ENCODE data around the gene PPP1R1B. TPM values are rescaled to one million over a fixed set of nuclear protein-coding genes. Genes with fewer than 3 reads are reported as not detected.
A peak's percentile ranks its signal among the peaks of the same experiment; 100 is the strongest.

The PPP1R1B gene
- total RNA-seq, 1 experiment from 2014 or later = not detected

DNA sequence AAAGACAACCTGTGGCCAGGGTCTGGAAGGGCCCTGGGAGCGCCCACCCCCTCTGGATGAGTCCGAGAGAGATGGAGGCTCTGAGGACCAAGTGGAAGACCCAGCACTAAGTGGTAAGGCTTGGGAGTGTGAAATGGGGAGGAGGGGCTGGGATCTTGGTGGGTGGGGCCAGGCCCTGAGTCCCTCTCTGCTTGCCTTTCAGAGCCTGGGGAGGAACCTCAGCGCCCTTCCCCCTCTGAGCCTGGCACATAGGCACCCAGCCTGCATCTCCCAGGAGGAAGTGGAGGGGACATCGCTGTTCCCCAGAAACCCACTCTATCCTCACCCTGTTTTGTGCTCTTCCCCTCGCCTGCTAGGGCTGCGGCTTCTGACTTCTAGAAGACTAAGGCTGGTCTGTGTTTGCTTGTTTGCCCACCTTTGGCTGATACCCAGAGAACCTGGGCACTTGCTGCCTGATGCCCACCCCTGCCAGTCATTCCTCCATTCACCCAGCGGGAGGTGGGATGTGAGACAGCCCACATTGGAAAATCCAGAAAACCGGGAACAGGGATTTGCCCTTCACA is 8.9 kb downstream of the PPP1R1B start:
- ChIA-PET POLR2A (no interaction called here), CTCF (interaction anchor here (0.8 to 2.9 kb wide), 3 partner anchors 12 to 199 kb away, joined by 3 to 17 read pairs (median 12); no protein-coding TSS in a partner anchor)
- intact Hi-C loops (cut with micrococcal nuclease; ENCODE audit: unreplicated experiment) = loop anchor here (5.0 kb wide), 1 partner anchor 102 kb away; the partner anchor contains the start of gene GRB7
- Mint-ChIP-seq H3K36me3 (ENCODE audit: insufficient read depth, unreplicated experiment) (no peaks in the 10 kb centered on the region), H3K27ac (ENCODE audit: unreplicated experiment) (no peak overlapping the region), H3K9me3 (ENCODE audit: unreplicated experiment) (no peaks in the 10 kb centered on the region), H3K4me1 (ENCODE audit: low read depth, unreplicated experiment) (peaks cover 24% of the 10 kb centered on the region), H3K27me3 (ENCODE audit: insufficient read depth, unreplicated experiment) (no peaks in the 10 kb centered on the region), H3K4me3 (ENCODE audit: unreplicated experiment) (no peak overlapping the region)
- DNase-seq = no peak
- Histone ChIP-seq H3K9me3 (no peaks in the 10 kb centered on the region), H3K4me3 (ENCODE audit: low read depth, low read length) (no peak overlapping the region), H3K36me3 (ENCODE audit: control insufficient read depth, insufficient read depth, low read length) (no peaks in the 10 kb centered on the region), H3K27me3 (replicated peaks; ENCODE audit: control insufficient read depth, insufficient read depth, low read length) (no peaks in the 10 kb centered on the region), H3K4me1 (peaks cover 5% of the 10 kb centered on the region)
- no peak for TF ChIP-seq CTCF (IDR thresholded peaks at IDR 0.05; ENCODE audit: insufficient read depth in 1 of 2, low read depth in 1 of 2, low read length in 1 of 2, severe bottlenecking in 1 of 2, unreplicated experiment in 1 of 2)
- no TSS peak for BruUV-seq (replicated peaks)

DNA sequence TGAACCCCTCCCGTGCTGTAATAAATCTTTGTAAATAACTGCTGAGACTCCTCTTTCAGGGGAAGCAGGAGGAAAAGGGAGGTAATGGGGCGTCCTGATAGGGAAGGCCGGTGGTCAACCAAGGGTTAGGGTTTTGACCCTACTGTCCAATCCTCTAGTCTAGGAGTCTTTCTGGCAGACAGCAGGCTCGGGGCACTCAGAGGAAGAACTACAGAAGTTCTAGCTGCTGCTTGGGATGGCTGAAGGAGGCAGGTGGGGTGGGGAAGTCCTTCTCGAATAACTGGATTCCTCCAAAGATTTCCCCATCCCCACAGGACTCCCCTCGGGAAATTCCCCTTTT is 9.8 kb downstream of the PPP1R1B start:
- no peaks in the 10 kb centered on the region for H3K36me3 ChIP-seq (ENCODE audit: control insufficient read depth, insufficient read depth, low read length)
- CTCF ChIA-PET = interaction anchor here (0.6 to 2.2 kb wide), 6 partner anchors 8 to 35 kb away, joined by 3 to 13 read pairs (median 7); no protein-coding TSS in a partner anchor
- Mint-ChIP-seq H3K4me1 (ENCODE audit: low read depth, unreplicated experiment) (peaks cover 16% of the 10 kb centered on the region), H3K4me3 (ENCODE audit: unreplicated experiment) (peak overlapping the region; percentile 90), H3K36me3 (ENCODE audit: insufficient read depth, unreplicated experiment) (no peaks in the 10 kb centered on the region), H3K27me3 (ENCODE audit: insufficient read depth, unreplicated experiment) (no peaks in the 10 kb centered on the region), H3K9me3 (ENCODE audit: unreplicated experiment) (no peaks in the 10 kb centered on the region), H3K27ac (ENCODE audit: unreplicated experiment) (peak overlapping the region; percentile 58)
- DNase-seq = no peak
- BruUV-seq (replicated peaks) = TSS peak; percentile 57
- POLR2A ChIA-PET = no interaction called here
- no peaks in the 10 kb centered on the region for H3K27me3 ChIP-seq (replicated peaks; ENCODE audit: control insufficient read depth, insufficient read depth, low read length)
- H3K4me3 ChIP-seq (ENCODE audit: low read depth, low read length) = peak overlapping the region; percentile 79
- intact Hi-C loops (cut with micrococcal nuclease; ENCODE audit: unreplicated experiment) = loop anchor here (5.0 kb wide), 1 partner anchor 101 kb away; the partner anchor contains the start of gene GRB7
- no peaks in the 10 kb centered on the region for H3K9me3 ChIP-seq
- peaks cover 5% of the 10 kb centered on the region for H3K4me1 ChIP-seq
- no peak for TF ChIP-seq CTCF (IDR thresholded peaks at IDR 0.05; ENCODE audit: insufficient read depth in 1 of 2, low read depth in 1 of 2, low read length in 1 of 2, severe bottlenecking in 1 of 2, unreplicated experiment in 1 of 2)

DNA sequence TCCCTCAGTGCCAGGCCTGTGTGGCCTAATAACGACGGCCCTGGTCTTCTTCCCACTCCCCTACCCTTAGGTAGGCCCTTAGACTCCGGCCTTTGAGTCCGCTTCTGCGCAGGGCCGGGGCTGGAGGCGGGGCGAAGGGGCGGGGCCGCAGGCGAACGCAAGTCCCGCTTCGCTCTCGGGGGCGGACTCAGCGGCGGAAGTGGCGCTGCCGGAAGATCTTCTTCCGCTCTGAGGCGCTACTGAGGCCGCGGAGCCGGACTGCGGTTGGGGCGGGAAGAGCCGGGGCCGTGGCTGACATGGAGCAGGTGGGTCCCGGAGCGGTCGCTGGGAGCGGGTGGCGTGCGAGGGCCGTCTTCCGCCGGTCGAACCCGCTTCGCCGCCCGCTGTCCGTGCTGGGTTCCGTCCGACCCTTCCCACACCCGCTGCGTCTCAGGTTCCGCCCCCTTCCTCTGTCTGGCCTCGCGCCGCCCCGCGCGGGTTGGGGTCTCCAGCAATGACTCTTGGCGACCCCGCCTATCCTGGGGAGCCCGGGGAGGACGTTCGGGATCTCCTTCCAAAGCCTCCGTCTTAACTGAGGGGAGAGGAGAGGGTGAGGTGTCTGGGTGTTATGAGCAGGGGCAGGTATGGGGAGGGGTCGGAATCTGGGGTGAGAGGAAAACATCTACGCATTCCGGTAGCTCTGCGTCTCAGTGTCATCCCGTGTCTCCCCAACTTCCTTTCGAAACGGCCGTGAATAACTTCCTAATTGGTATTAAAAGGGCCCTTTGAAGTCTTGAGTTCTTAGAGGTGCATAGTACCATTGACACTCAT is 10.4 kb downstream of the PPP1R1B start, which contains the start of gene STARD3:
Gene STARD3, plus strand, starts transcription at position 218 of the 810 bp plus-strand sequence. CDS start 16,388 bp downstream, outside the sequence.
- H3K4me1 ChIP-seq = peaks cover 5% of the 10 kb centered on the region
- Mint-ChIP-seq H3K9me3 (ENCODE audit: unreplicated experiment) (no peaks in the 10 kb centered on the region), H3K36me3 (ENCODE audit: insufficient read depth, unreplicated experiment) (no peaks in the 10 kb centered on the region), H3K27ac (ENCODE audit: unreplicated experiment) (peak within 1 kb of the TSS; percentile 58), H3K4me3 (ENCODE audit: unreplicated experiment) (peak within 1 kb of the TSS; percentile 90), H3K4me1 (ENCODE audit: low read depth, unreplicated experiment) (peaks cover 11% of the 10 kb centered on the region), H3K27me3 (ENCODE audit: insufficient read depth, unreplicated experiment) (no peaks in the 10 kb centered on the region)
- BruUV-seq (replicated peaks) = TSS peak; percentile 50
- ChIA-PET CTCF (interaction anchor here (0.7 to 2.2 kb wide), 10 partner anchors 9 to 93 kb away, joined by 3 to 13 read pairs (median 3); partner anchors contain the start of genes ERBB2 and MIEN1), POLR2A (interaction anchor here (0.6 kb wide), 1 partner anchor 63 kb away, joined by 4 read pairs; the partner anchor contains the start of gene ERBB2)
- H3K9me3 ChIP-seq = no peaks in the 10 kb centered on the region
- intact Hi-C loops (cut with micrococcal nuclease; ENCODE audit: unreplicated experiment) = loop anchor here (5.0 kb wide), 1 partner anchor 100 kb away; the partner anchor contains the start of gene GRB7
- DNase-seq = peak; percentile 90 to 92
- peak in 1 of 2 experiments; percentile 25 for TF ChIP-seq CTCF (IDR thresholded peaks at IDR 0.05; ENCODE audit: insufficient read depth in 1 of 2, low read depth in 1 of 2, low read length in 1 of 2, severe bottlenecking in 1 of 2, unreplicated experiment in 1 of 2)
- H3K36me3 ChIP-seq (ENCODE audit: control insufficient read depth, insufficient read depth, low read length) = no peaks in the 10 kb centered on the region
- H3K27me3 ChIP-seq (replicated peaks; ENCODE audit: control insufficient read depth, insufficient read depth, low read length) = no peaks in the 10 kb centered on the region
- H3K4me3 ChIP-seq (ENCODE audit: low read depth, low read length) = peak within 1 kb of the TSS; percentile 79
